Ascending aorta (tissue), 2 donors: ENCODE results near the gene STX10. TPM values are rescaled to one million over a fixed set of nuclear protein-coding genes. Genes with fewer than 3 reads are reported as not detected.
A peak's percentile ranks its signal among the peaks of the same experiment; 100 is the strongest.
"Not testable (repeated sequence)": the region's sequence is repeated elsewhere in the genome, so short reads cannot be mapped to it uniquely, and the experiment has no call there.

ENCODE experiments used
- DNase-seq, 2 donors: peaks; one replicate each; pipeline ENCODE4 v3.0.0-alpha.2; 2019; ENCODE audit warnings: low spot score in 2 of 2
- H3K27ac ChIP-seq, 2 donors: fragments of 200-600 bp; sonication (generic); one replicate each; pipeline ENCODE4 v1.5.1; 2016 to 2017; ENCODE audit warnings: mild to moderate bottlenecking in 1 of 2
- H3K27me3 ChIP-seq: fragments of 200-600 bp; sonication (generic); one replicate; pipeline ENCODE4 v1.5.1; 2017
- H3K36me3 ChIP-seq, 2 donors: fragments of 200-600 bp; sonication (generic); one replicate each; pipeline ENCODE4 v1.5.1; 2016
- H3K4me1 ChIP-seq, 2 donors: fragments of 200-600 bp; sonication (generic); one replicate each; pipeline ENCODE4 v1.5.1; 2016 to 2017; ENCODE audit warnings: mild to moderate bottlenecking in 1 of 2
- H3K4me3 ChIP-seq, 2 donors: fragments of 200-600 bp; sonication (generic); one replicate each; pipeline ENCODE4 v1.5.1; 2016 to 2017; ENCODE audit warnings: mild to moderate bottlenecking in 1 of 2
- H3K9me3 ChIP-seq, 2 donors: fragments of 200-600 bp; sonication (generic); one replicate each; pipeline ENCODE4 v1.5.1; 2016
- intact Hi-C: fragments of 100-400 bp; cut with DNase I; formaldehyde crosslinking; loops from one replicate; pipeline ENCODE4 v1.15.1; 2023
- total RNA-seq: library from RNA; depleted of rRNA; stranded (reverse); fragments of >200 nt; gene quantifications from one replicate; pipeline ENCODE4 v1.1.0, GENCODE V29; 2016
- TF ChIP-seq, protein P1 (sequence below), 3 experiments: fragments of 200-600 bp in 2 of 3; fragments of 450-650 bp in 1 of 3; sonication (generic) in 2 of 3; IDR thresholded peaks; one replicate each; pipeline ENCODE4 v1.5.1; 2016 to 2019; ENCODE audit warnings: antibody characterized with exemption in 3 of 3, mild to moderate bottlenecking in 1 of 3, moderate library complexity in 1 of 3

The STX10 gene
- total RNA-seq, 1 donor from 2014 or later: 31.6 TPM

DNA sequence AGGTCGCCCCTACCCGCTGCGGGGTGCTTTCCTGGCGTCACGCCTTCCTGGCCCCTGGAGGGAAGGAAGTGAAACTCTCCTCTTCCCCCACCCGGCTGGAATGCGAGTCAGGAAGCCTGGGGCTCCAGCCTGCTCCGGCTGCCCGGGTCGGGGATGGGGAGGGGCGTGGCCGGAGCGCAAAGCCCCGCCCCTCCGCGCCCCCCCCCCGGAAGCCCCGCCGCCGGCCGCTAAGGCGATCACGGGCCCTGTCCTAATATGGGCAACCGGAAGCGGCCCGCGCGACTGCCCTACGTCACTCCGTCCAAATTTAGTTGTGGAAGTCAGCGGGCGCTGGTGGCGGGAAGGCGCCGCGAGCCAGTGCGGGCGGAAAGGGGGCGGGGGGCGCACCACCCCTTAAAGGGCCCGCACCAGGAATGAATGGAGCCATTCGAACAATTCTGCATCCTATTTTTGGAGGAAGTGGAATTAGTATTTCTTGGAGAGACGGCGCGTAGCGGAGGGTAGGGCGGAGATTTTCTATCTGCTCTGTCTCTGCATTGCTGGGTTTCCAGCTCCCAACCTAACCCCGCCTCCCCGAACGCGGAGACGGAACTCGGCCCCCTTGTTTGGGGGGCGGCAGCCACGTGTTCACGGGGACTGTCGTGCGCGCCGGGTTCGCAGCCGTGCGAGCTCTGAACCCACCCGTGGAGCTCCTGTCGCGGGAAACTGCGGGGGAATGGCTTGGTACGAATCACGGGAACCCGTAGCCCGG, 1.6 kb upstream of the STX10 start:
- peak; percentile 91 to 99 for DNase-seq
- TF ChIP-seq, protein P1, sequence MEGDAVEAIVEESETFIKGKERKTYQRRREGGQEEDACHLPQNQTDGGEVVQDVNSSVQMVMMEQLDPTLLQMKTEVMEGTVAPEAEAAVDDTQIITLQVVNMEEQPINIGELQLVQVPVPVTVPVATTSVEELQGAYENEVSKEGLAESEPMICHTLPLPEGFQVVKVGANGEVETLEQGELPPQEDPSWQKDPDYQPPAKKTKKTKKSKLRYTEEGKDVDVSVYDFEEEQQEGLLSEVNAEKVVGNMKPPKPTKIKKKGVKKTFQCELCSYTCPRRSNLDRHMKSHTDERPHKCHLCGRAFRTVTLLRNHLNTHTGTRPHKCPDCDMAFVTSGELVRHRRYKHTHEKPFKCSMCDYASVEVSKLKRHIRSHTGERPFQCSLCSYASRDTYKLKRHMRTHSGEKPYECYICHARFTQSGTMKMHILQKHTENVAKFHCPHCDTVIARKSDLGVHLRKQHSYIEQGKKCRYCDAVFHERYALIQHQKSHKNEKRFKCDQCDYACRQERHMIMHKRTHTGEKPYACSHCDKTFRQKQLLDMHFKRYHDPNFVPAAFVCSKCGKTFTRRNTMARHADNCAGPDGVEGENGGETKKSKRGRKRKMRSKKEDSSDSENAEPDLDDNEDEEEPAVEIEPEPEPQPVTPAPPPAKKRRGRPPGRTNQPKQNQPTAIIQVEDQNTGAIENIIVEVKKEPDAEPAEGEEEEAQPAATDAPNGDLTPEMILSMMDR (IDR thresholded peaks at IDR 0.05): peak in 1 of 3 experiments; percentile 15
- Histone ChIP-seq H3K27me3 (no peaks in the 10 kb centered on the region), H3K36me3 (peaks cover 0 to 12% of the 10 kb centered on the region in 2 donors), H3K9me3 (no peaks in the 10 kb centered on the region), H3K27ac (peak overlapping the region; percentile 99), H3K4me1 (peaks cover 5 to 15% of the 10 kb centered on the region in 2 donors), H3K4me3 (peak overlapping the region; percentile 92 to 99)
- intact Hi-C loops: loop anchor here (2.0 to 10.0 kb wide), 7 partner anchors 57 to 921 kb away; partner anchors contain the start of genes HOOK2, JUNB, MISP3 and RFX1

DNA sequence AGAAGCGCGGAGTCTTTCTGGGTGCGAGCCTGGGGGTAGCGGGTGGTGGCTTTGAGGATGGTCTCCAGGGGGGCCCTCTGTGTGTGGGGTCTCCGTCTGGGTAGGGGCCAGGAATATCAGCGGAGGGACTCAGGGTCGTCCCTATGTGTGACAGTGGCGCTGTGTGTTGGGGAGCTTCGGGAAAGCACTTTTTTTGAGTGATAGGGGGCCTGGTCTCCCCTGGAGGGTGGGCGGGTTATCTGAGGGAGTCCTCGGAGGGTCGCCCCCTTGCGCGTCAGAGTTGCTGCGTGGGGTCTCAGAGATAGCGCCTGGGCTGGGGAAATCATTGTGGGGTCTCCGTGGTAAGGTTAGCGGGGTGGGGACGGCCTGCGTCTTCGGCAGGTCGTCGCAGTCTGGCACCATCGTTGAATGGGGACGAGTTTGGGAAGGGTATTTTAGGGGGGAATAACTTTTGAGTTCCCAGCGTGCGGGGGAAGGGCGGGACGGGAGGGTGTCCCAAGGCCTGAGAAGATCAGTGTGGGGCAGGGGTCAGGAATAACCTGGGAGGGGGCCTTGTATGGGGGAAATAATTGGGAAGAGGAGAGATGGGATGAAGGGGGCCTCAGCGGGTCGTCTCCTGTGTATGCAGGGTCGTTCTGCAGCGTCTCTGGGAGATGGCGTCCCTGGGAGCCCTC, 893 bp upstream of the STX10 start:
- peak overlapping the region; percentile 99 for H3K27ac ChIP-seq
- H3K9me3 ChIP-seq: no peaks in the 10 kb centered on the region
- DNase-seq: no peak
- H3K4me3 ChIP-seq: peak overlapping the region; percentile 92 to 97
- H3K36me3 ChIP-seq: peaks cover 1 to 12% of the 10 kb centered on the region in 2 donors
- peaks cover 5 to 11% of the 10 kb centered on the region in 2 donors for H3K4me1 ChIP-seq
- TF ChIP-seq, protein P1 (IDR thresholded peaks at IDR 0.05): no peak
- intact Hi-C loops: loop anchor here (1.0 to 10.0 kb wide), 8 partner anchors 21 to 921 kb away; partner anchors contain the start of genes HOOK2, MISP3, RFX1 and ZSWIM4
- no peaks in the 10 kb centered on the region for H3K27me3 ChIP-seq

GRCh38 chr19:13149628-13150186, 468 bp downstream of the STX10 start:
- H3K4me3 ChIP-seq: peak overlapping the region; percentile 92 to 97
- no peaks in the 10 kb centered on the region for H3K9me3 ChIP-seq
- no peaks in the 10 kb centered on the region for H3K27me3 ChIP-seq
- H3K36me3 ChIP-seq: peaks cover 11 to 20% of the 10 kb centered on the region in 2 donors
- peaks cover 5 to 8% of the 10 kb centered on the region in 2 donors for H3K4me1 ChIP-seq
- DNase-seq: peak; percentile 14 to 79
- TF ChIP-seq, protein P1 (IDR thresholded peaks at IDR 0.05): no peak
- intact Hi-C loops: loop anchor here (1.0 to 10.0 kb wide), 8 partner anchors 23 to 923 kb away; partner anchors contain the start of genes HOOK2, MISP3, RFX1 and ZSWIM4
- peak overlapping the region; percentile 99 for H3K27ac ChIP-seq

DNA sequence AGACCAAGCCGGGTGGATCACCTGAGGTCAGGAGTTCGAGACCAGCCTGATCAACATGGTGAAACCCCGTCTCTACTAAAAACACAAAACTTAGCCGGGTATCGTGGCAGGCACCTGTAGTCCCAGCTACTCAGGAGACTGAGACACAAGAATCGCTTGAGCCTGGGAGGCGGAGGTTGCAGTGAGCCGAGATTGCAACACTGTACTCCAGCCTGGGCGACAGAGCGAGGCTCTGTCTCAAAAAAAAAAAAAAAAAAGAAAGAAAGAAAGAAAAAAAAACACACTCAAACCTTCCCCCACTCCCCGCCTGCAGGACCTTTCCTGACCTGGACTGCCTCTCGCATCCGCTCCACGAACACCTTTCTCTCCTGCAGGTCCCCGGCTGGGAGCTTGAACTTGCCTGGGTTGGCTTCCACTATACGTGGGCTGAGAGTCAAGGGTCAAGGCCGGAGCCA, 975 bp downstream of the STX10 start:
- DNase-seq, H3K27me3 ChIP-seq, H3K9me3 ChIP-seq, H3K4me1 ChIP-seq, intact Hi-C loops: not testable (repeated sequence)
- Histone ChIP-seq H3K36me3 (peaks cover 15 to 21% of the 10 kb centered on the region in 2 donors), H3K4me3 (peak overlapping the region; percentile 92 to 97), H3K27ac (peak overlapping the region; percentile 99)

- Histone ChIP-seq H3K27ac (no peak overlapping the region), H3K27me3 (no peaks in the 10 kb centered on the region), H3K36me3 (peaks cover 16 to 18% of the 10 kb centered on the region in 2 donors), H3K4me1 (peaks cover 5 to 8% of the 10 kb centered on the region in 2 donors), H3K9me3 (no peaks in the 10 kb centered on the region), H3K4me3 (no peak overlapping the region)
- intact Hi-C loops: no loop called here
- DNase-seq: peak in 1 of 2 donors; percentile 18
- TF ChIP-seq, protein P1 (IDR thresholded peaks at IDR 0.05): no peak
These were observed 3.2 kb downstream of the STX10 start for GRCh38 chr19:13146763-13147563.
